GM19099 (cell line): Measurements from ENCODE around the gene IL5.

Experiments used
- POLR2A ChIP-seq: IDR thresholded peaks from 3 replicates; pipeline ENCODE4 v1.6.1; 2011; ENCODE audit warnings: low read depth; ENCODE audit not compliant: insufficient read length; ENCODE audit errors: extremely low read depth

The IL5 gene

GRCh38 chr5:132540764-132541163 is 2.6 kb downstream of the IL5 start:
- no peak for TF ChIP-seq POLR2A

DNA sequence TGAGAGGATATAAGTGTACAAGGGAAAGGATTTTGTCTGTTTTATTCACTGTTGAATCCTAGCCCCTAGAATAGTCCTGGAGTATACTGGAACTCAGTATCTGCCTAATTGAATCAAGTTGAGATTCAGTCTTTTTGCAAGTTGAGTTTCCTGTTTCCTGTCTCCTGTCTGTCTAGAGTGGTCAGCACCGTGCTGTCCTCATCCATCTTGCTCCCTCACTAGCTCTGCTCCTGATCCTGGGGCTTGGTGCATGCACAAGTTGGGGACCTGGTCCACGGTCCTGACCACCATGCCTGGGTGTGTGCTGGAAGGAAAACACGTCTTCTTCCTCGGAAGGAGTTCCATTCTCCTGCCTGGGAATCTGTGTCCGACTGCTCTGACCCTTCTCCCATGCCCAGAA is 3.2 kb downstream of the IL5 start:
- no peak for TF ChIP-seq POLR2A

DNA sequence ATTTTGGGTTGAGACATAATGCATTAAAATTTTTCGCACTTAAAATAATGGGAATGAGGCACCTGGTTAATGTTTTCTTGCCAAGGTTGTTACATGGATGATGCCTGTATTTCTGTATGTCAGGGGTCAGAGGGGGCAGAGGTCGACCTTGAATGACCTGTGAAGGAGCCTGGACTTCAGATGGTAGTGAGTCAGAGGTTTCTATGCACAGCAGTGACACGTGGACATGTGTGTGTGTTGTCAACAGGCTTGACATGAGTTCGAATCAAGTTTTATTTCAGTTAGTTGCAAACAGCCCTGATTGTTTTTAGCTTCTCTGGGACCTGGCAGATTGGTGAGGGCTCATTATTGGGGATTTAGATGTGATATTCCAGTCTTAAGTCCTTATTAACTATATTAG is 3.6 kb downstream of the IL5 start:
- no peak for TF ChIP-seq POLR2A

DNA sequence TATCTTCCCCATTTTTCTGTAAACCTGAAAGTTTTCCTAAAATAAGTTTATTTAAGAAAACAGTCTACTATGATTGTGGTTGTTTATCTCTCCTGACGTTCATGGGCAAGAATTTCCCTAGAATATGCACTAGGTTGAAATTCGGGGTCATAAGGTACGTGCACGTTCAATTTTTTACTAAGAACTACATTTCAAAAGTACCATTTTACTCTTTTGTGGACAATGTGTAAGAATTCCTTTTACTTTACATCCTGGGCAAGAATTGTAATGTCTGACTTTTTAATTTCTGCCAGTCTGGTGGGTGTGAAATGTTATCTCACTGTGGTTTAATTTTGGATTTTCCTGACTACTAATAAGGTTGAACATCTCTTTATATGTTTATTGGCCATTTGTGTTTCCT is 12.4 kb downstream of the IL5 start:
- no peak for TF ChIP-seq POLR2A

DNA sequence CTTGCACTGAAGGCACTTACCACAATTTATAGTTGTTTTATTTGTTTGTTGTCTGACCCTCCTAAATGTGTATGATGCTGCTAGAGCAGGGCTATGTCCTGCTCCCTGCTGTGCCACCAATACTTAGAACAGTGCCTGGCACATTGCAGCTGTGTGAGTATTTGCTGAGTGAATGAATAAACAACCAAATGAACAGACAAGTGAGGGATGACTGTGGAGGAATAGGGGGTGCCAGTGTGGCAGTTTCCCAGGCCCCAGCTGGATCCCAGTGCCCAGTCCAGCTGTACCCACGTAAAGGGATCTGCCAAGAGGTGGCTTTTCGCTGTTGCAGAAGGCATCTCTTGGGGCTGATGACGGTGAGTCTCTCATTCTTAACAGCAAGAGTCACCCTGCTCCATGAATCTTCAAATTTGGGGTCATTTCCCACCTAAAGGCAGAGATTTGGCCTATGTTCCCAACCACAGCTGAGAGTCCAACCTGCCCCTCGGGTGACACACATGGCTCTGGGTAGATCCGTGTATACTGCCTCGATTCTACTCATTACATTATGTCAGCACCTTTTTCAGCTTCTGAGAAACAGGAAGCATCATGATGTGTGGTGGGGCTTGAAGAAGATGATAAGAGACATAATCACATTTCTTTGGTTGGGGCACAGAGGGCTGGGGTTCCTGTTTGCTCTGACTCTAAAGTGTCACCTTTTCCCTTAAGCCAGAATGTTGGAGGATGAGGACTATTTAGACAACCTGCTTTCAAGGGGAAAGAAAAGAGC is 14.3 kb downstream of the IL5 start:
- no peak for TF ChIP-seq POLR2A

- no peak for TF ChIP-seq POLR2A
Measured at GRCh38 chr5:132528021-132528420, 15.3 kb downstream of the IL5 start.

- TF ChIP-seq POLR2A, result no peak
Measured at GRCh38 chr5:132526974-132527564, 16.3 kb downstream of the IL5 start.

DNA sequence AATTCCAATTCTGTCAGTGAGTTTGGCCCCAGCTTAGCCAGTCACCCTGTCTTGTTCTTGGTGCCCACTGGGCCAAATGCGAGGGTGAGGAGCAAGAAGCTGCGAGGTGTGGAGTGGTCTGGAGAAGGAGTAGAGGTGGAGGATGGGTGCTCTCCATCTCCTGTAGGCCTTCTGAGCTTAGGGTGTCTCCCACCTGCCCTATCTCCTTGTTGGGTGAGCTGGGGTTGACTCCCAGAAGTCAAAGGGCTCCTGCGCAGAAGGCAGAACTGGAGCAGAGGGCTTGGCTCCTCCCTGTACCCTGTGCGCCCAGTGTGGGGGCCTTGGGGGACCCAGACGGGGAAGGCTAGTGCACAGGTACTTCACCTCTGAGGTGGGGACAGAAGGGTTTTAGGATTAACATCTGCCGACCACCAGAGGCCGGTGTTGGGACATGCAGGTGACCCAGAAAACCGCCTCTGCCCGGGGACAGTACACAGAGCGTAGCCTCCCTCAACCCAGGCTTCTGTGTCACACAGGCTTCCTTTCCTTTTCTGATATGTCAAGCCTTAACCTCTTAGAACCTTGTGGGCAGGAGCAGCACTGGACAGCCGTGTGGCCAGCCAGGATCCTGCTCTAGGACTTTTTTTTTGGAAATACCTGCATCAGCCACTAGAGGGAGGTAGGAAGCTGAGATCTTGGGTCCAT is 16.9 kb downstream of the IL5 start:
- TF ChIP-seq POLR2A, result no peak

GRCh38 chr5:132525299-132525724 is 18.0 kb downstream of the IL5 start:
- TF ChIP-seq POLR2A, result no peak

DNA sequence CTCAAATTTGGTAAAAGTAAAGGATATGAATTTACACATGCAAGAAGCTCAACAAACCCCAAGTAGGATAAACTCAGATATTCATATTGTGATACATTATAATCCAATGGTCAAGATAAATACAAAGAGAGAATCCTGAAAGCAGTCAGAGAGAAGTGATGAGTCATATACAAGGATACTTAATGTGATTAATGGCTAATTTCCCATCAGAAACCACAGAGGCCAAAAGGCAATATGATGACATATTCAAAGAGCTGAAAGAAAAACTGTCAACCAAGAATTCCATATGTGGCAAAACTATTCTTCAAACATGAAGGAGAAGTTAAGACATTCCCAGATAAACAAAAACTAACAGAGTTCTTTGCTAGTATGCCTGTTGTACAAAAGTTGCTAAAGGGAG is 33.2 kb downstream of the IL5 start:
- no peak for TF ChIP-seq POLR2A

- no peak for TF ChIP-seq POLR2A
Measured at GRCh38 chr5:132506094-132506692, 37.1 kb downstream of the IL5 start.

DNA sequence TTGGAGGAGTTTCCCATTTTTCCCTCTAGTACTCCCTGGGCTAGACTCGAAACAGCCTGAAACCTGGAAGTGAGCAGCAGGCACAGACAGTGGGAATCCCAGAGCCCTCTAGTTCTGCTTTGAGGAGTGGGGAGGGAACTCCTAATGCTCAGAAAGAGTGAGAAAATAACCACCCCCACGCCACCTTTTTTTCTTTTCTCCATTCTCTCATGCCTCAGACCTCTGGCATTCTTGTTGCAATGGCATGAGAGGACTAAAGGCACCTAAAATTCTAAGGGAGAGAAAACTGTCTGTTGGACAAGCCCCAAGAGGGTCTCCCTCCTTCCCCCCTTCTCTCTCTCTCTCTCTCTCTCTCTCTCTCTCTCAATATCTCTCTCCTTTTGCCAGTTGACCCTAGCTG is 37.7 kb downstream of the IL5 start:
- no peak for TF ChIP-seq POLR2A

GRCh38 chr5:132504746-132505145 is 38.6 kb downstream of the IL5 start:
- TF ChIP-seq POLR2A, result no peak

DNA sequence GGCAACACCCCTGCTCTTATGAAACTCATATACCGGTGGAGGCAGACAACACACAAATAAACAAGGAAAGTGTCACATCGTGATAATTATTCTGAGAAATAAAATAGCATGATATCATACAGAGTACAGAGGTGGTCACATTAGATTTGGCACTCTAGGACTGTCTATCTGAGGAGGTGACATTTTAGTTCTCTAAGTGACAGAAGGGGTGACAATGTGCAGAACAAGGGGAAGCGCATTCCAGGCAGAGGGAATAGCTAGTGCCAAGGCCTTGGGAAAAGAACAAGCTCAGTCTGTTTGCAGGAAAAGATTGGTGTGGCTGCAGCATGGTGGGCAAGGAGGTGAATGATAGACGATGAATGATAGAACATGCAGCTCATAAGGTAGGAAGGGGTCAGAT is 40.1 kb downstream of the IL5 start:
- TF ChIP-seq POLR2A, result no peak
